Naive thymus-derived CD4-positive, alpha-beta T cell (primary cell): ENCODE measurements around the gene COX8A. TPM values are rescaled to one million over a fixed set of nuclear protein-coding genes. Genes with fewer than 3 reads are reported as not detected.
A peak's percentile ranks its signal among the peaks of the same experiment; 100 is the strongest.
"Not testable (repeated sequence)": the region's sequence is repeated elsewhere in the genome, so short reads cannot be mapped to it uniquely, and the experiment has no call there.

Source experiments
- ATAC-seq: fragments of 150-1000 bp; cut with Tn5 transposase; 2 replicates; pipeline ENCODE4 v1.10.0; 2021; ENCODE audit warnings: mild to moderate bottlenecking, moderate library complexity
- CTCF ChIA-PET: fragments of 350-600 bp; sonication (Branson Sonifier 250); formaldehyde crosslinking; loops from one replicate; lab custom pipeline; 2021; ENCODE audit warnings: antibody characterized with exemption; lab: Charles Lee
- POLR2A ChIA-PET: fragments of 350-600 bp; sonication (Branson Sonifier 250); formaldehyde crosslinking; loops from one replicate; lab custom pipeline; 2021; ENCODE audit warnings: antibody characterized with exemption, inconsistent platforms; lab: Charles Lee
- DNase-seq, 9 donors: peaks; one replicate each; pipeline versions ENCODE4 v3.0.0 to v3.0.0-alpha.2; 2020 to 2022; ENCODE audit warnings: mixed read lengths in 1 of 9
- H3K27ac ChIP-seq: one replicate; pipeline ENCODE4 v1.7.0; 2013; ENCODE audit warnings: mild to moderate bottlenecking, low read depth, low read length, moderate library complexity
- H3K27me3 ChIP-seq, 2 donors: one replicate each; pipeline ENCODE4 v1.7.0; 2013; ENCODE audit warnings: low read length in 2 of 2, mild to moderate bottlenecking in 2 of 2, moderate library complexity in 2 of 2; ENCODE audit not compliant: control insufficient read depth in 2 of 2, insufficient read depth in 2 of 2
- H3K36me3 ChIP-seq, 3 experiments: 1 replicate in 2 of 3; 2 replicates in 1 of 3; pipeline ENCODE4 v1.7.0; 2013; ENCODE audit warnings: low read length in 3 of 3, mild to moderate bottlenecking in 3 of 3, moderate library complexity in 1 of 3; ENCODE audit not compliant: insufficient read depth in 3 of 3, control insufficient read depth in 2 of 3
- H3K4me1 ChIP-seq, 2 donors: one replicate each; pipeline ENCODE4 v1.7.0; 2013; ENCODE audit warnings: low read length in 2 of 2, mild to moderate bottlenecking in 2 of 2, moderate library complexity in 1 of 2; ENCODE audit not compliant: control insufficient read depth in 2 of 2, insufficient read depth in 2 of 2
- H3K4me3 ChIP-seq: 2 replicates; pipeline ENCODE4 v1.7.0; 2013; ENCODE audit warnings: mild to moderate bottlenecking, low read length
- H3K9me3 ChIP-seq, 3 experiments: 1 replicate in 2 of 3; 2 replicates in 1 of 3; pipeline ENCODE4 v1.7.0; 2013; ENCODE audit warnings: low read length in 3 of 3; ENCODE audit not compliant: control insufficient read depth in 2 of 3
- H3K27ac Mint-ChIP-seq, 9 donors: one replicate each; pipeline ENCODE4 v1.8.0; 2020 to 2022; ENCODE audit warnings: mixed read lengths in 9 of 9, mild to moderate bottlenecking in 8 of 9, moderate library complexity in 5 of 9, inconsistent platforms in 2 of 9
- H3K27me3 Mint-ChIP-seq, 5 donors: one replicate each; pipeline ENCODE4 v1.8.0; 2021 to 2022; ENCODE audit warnings: mixed read lengths in 5 of 5, mild to moderate bottlenecking in 1 of 5
- H3K36me3 Mint-ChIP-seq, 5 donors: one replicate each; pipeline ENCODE4 v1.8.0; 2020 to 2022; ENCODE audit warnings: mixed read lengths in 5 of 5, mild to moderate bottlenecking in 3 of 5, inconsistent platforms in 1 of 5
- H3K4me1 Mint-ChIP-seq, 7 donors: one replicate each; pipeline ENCODE4 v1.8.0; 2020 to 2022; ENCODE audit warnings: mixed read lengths in 7 of 7, mild to moderate bottlenecking in 3 of 7, inconsistent platforms in 1 of 7
- H3K4me3 Mint-ChIP-seq, 10 donors: one replicate each; pipeline ENCODE4 v1.8.0; 2020 to 2022; ENCODE audit warnings: mild to moderate bottlenecking in 10 of 10, mixed read lengths in 10 of 10, moderate library complexity in 6 of 10, inconsistent platforms in 2 of 10
- H3K9me3 Mint-ChIP-seq, 11 donors: one replicate each; pipeline ENCODE4 v1.8.0; 2020 to 2022; ENCODE audit warnings: mixed read lengths in 11 of 11, mild to moderate bottlenecking in 4 of 11, inconsistent platforms in 1 of 11, moderate library complexity in 1 of 11
- intact Hi-C, 2 donors: fragments of 100-400 bp; cut with micrococcal nuclease; formaldehyde crosslinking; loops; one replicate each; pipeline ENCODE4 v1.15.1; 2023
- polyA plus RNA-seq, 2 donors: library from polyadenylated mRNA; unstranded; fragments of 300-500 nt; fragmentation: Illumina TruSeq; gene quantifications; one replicate each; pipeline ENCODE4 v1.2.3, GENCODE V29; 2021
- total RNA-seq, 6 experiments: library from RNA in 5 of 6; stranded (reverse) in 5 of 6; gene quantifications; 1 replicate in 5 of 6; 2 replicates in 1 of 6; pipeline ENCODE4 v1.2.3 and lab custom pipeline; 2021 to 2026

The COX8A gene
- total and polyA plus RNA-seq, 7 experiments from 2014 or later: 90.9 to 375 (median 134) TPM

DNA sequence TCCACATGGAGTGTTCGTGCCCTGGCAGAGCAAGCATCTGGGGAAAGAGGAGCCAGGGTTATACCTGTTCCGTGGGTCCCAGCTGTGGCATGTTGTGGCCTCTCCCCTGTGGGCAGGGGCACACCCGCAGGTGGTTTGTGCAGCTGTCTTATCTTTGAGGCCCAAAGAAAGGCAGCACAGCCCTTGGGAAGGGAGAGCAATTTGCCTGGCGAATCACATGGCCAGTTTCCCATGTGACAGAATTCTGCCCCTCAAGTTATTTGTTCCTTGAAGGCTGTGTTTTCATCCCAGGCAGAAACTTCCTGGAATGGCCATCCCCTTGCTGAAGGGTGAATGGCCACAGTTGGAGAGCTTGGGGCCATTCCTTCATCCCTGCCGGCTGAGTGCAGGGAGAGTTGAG is 16.4 kb upstream of the COX8A start:
- Histone ChIP-seq H3K4me3 (no peak overlapping the region), H3K4me1 (peaks cover 0 to 25% of the 10 kb centered on the region in 2 donors), H3K36me3 (peaks cover 0 to 37% (median 0%) of the 10 kb centered on the region in 3 experiments), H3K9me3 (no peaks in the 10 kb centered on the region), H3K27me3 (no peaks in the 10 kb centered on the region), H3K27ac (no peak overlapping the region)
- peaks cover 4 to 24% (median 8%) of the 10 kb centered on the region in 5 donors for H3K36me3 Mint-ChIP-seq
- ChIA-PET CTCF (interaction anchor here (1.4 to 1.6 kb wide), 2 partner anchors 12 to 120 kb away, joined by 3 to 5 read pairs; no protein-coding TSS in a partner anchor), POLR2A (no interaction called here)
- intact Hi-C loops: no loop called here
- no peaks in the 10 kb centered on the region for H3K27me3 Mint-ChIP-seq
- no peaks in the 10 kb centered on the region for H3K9me3 Mint-ChIP-seq
- DNase-seq (no peak), ATAC-seq (no peak)
- H3K4me3 Mint-ChIP-seq: no peak overlapping the region
- H3K4me1 Mint-ChIP-seq: peaks cover 0 to 25% (median 11%) of the 10 kb centered on the region in 7 donors
- no peak overlapping the region for H3K27ac Mint-ChIP-seq

GRCh38 chr11:63961608-63962412 is 12.6 kb upstream of the COX8A start:
- Histone ChIP-seq H3K4me1 (peaks cover 0 to 16% of the 10 kb centered on the region in 2 donors), H3K36me3 (peaks cover 0 to 4% (median 0%) of the 10 kb centered on the region in 3 experiments), H3K9me3 (no peaks in the 10 kb centered on the region), H3K4me3 (no peak overlapping the region), H3K27me3 (no peaks in the 10 kb centered on the region), H3K27ac (no peak overlapping the region)
- ATAC-seq: peak; percentile 72
- Mint-ChIP-seq H3K27me3 (no peaks in the 10 kb centered on the region), H3K27ac (peak overlapping the region in 2 of 9 donors; percentile 28 to 71), H3K36me3 (no peaks in the 10 kb centered on the region), H3K9me3 (no peaks in the 10 kb centered on the region), H3K4me3 (peak overlapping the region in 2 of 10 donors; percentile 49 to 63), H3K4me1 (peaks cover 0 to 21% (median 6%) of the 10 kb centered on the region in 7 donors)
- intact Hi-C loops: no loop called here
- no peak for DNase-seq
- POLR2A ChIA-PET: interaction anchor here (0.5 to 1.1 kb wide), 3 partner anchors 17 to 408 kb away, joined by 3 to 4 read pairs (median 3); no protein-coding TSS in a partner anchor
- CTCF ChIA-PET: interaction anchor here (0.8 kb wide), 1 partner anchor 16 kb away, joined by 4 read pairs; no protein-coding TSS in a partner anchor

GRCh38 chr11:63963895-63964294 is 10.5 kb upstream of the COX8A start:
- DNase-seq, H3K4me3 Mint-ChIP-seq, H3K9me3 Mint-ChIP-seq, ATAC-seq, H3K27ac Mint-ChIP-seq, H3K36me3 ChIP-seq, H3K9me3 ChIP-seq, H3K27me3 Mint-ChIP-seq, POLR2A ChIA-PET, intact Hi-C loops, H3K36me3 Mint-ChIP-seq, H3K27me3 ChIP-seq, H3K4me3 ChIP-seq, H3K27ac ChIP-seq: not testable (repeated sequence)
- CTCF ChIA-PET: interaction anchor here (0.9 kb wide), 1 partner anchor 36 kb away, joined by 3 read pairs; no protein-coding TSS in a partner anchor
- H3K4me1 ChIP-seq: peaks cover 0 to 16% of the 10 kb centered on the region in 2 donors
- H3K4me1 Mint-ChIP-seq: peaks cover 0 to 17% (median 6%) of the 10 kb centered on the region in 7 donors

GRCh38 chr11:63966444-63966843 is 8.0 kb upstream of the COX8A start:
- H3K27me3 Mint-ChIP-seq: peaks cover 0 to 8% (median 0%) of the 10 kb centered on the region in 5 donors
- H3K4me1 Mint-ChIP-seq: peaks cover 0 to 7% (median 6%) of the 10 kb centered on the region in 7 donors
- Histone ChIP-seq H3K27ac (no peak overlapping the region), H3K9me3 (no peaks in the 10 kb centered on the region), H3K4me3 (no peak overlapping the region), H3K4me1 (peaks cover 0 to 9% of the 10 kb centered on the region in 2 donors), H3K36me3 (no peaks in the 10 kb centered on the region), H3K27me3 (no peaks in the 10 kb centered on the region)
- POLR2A ChIA-PET: no interaction called here
- no peaks in the 10 kb centered on the region for H3K9me3 Mint-ChIP-seq
- no peak overlapping the region for H3K4me3 Mint-ChIP-seq
- ATAC-seq (no peak), DNase-seq (no peak)
- intact Hi-C loops: no loop called here
- no peak overlapping the region for H3K27ac Mint-ChIP-seq
- CTCF ChIA-PET: no interaction called here
- no peaks in the 10 kb centered on the region for H3K36me3 Mint-ChIP-seq

DNA sequence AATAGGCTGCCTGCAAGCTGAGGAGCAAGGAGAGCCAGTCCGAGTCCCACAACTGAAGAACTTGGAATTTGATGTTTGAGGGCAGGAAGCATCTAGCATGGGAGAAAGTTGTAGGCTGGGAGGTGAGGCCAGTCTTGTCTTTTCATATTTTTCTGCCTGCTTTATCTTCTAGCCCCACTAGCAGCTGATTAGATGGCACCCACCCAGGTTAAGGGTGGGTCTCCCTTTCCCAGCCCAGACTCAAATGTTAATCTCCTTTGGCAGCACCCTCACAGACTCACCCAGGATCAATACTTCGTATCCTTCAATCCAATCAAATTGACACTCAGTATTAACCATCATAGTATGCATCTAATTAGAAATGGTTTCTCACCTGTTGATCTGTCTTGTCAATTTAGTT is 5.0 kb upstream of the COX8A start:
- ChIA-PET CTCF (interaction anchor here (0.6 kb wide), 1 partner anchor 28 kb away, joined by 3 read pairs; no protein-coding TSS in a partner anchor), POLR2A (no interaction called here)
- H3K4me1 ChIP-seq: peaks cover 0 to 3% of the 10 kb centered on the region in 2 donors
- Mint-ChIP-seq H3K9me3 (peaks cover 0 to 4% (median 0%) of the 10 kb centered on the region in 11 donors), H3K27me3 (peaks cover 0 to 8% (median 0%) of the 10 kb centered on the region in 5 donors), H3K4me1 (peaks cover 0 to 11% (median 11%) of the 10 kb centered on the region in 7 donors), H3K36me3 (peaks cover 0 to 3% (median 0%) of the 10 kb centered on the region in 5 donors), H3K27ac (no peak overlapping the region), H3K4me3 (no peak overlapping the region)
- H3K27me3 ChIP-seq: no peaks in the 10 kb centered on the region
- no peak for DNase-seq
- ATAC-seq: no peak
- H3K36me3 ChIP-seq: peaks cover 0 to under 1% (median 0%) of the 10 kb centered on the region in 3 experiments
- no peaks in the 10 kb centered on the region for H3K9me3 ChIP-seq
- no peak overlapping the region for H3K4me3 ChIP-seq
- no peak overlapping the region for H3K27ac ChIP-seq
- intact Hi-C loops: no loop called here

- intact Hi-C loops: loop anchor here in 1 of 2 donors (10.0 kb wide), 1 partner anchor 206 kb away; the partner anchor contains the start of gene ZFTA
- Mint-ChIP-seq H3K36me3 (peaks cover 0 to 7% (median 0%) of the 10 kb centered on the region in 5 donors), H3K27me3 (peaks cover 0 to 8% (median 0%) of the 10 kb centered on the region in 5 donors), H3K27ac (no peak overlapping the region), H3K9me3 (peaks cover 0 to 4% (median 0%) of the 10 kb centered on the region in 11 donors), H3K4me3 (no peak overlapping the region), H3K4me1 (peaks cover 4 to 18% (median 15%) of the 10 kb centered on the region in 7 donors)
- CTCF ChIA-PET: no interaction called here
- Histone ChIP-seq H3K4me1 (peaks cover 1 to 4% of the 10 kb centered on the region in 2 donors), H3K4me3 (no peak overlapping the region), H3K9me3 (no peaks in the 10 kb centered on the region), H3K27me3 (no peaks in the 10 kb centered on the region), H3K27ac (no peak overlapping the region), H3K36me3 (peaks cover 0 to 5% (median 0%) of the 10 kb centered on the region in 3 experiments)
- DNase-seq (no peak), ATAC-seq (no peak)
- POLR2A ChIA-PET: no interaction called here
Observed at GRCh38 chr11:63970902-63971301, 3.5 kb upstream of the COX8A start.
